ENCODE measurements around the gene JUP. TPM values are rescaled to one million over a fixed set of nuclear protein-coding genes. Genes with fewer than 3 reads are reported as not detected.

Gene JUP
- polyA plus RNA-seq, 1 of the 3 experiments (the other 2 are of a cell fraction): 13.0 TPM

DNA sequence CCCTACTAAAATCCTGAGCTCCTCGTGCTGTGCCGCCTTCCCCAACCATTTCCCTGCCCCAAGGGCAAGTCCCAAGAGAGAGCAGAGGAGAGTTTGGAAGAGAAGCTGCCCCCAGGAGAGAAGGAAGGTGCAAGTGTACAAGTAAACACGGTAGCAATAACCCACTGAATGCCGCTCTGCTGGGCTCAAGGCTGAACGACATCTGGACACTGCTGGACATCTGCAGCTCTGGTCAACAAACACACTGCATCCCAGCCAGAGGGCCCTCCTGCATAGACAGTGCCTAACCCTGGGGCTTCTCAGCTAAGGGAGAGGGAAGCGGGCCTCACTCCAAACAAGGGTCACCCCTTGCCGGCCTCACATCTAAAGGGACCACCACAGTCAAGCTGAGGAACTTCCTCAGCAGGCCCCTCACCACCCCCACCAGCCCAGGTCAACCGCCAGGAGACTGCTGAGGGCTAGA, 12.7 kb downstream of the JUP start:
- peak overlapping the region in 1 of 2 experiments; percentile 53; a peak in 1 of 4 replicates for H3K27ac ChIP-seq (ENCODE audit: low read depth in 2 of 2, low read length in 1 of 2)
- ChIA-PET POLR2A (interaction anchor here (2.2 kb wide), 1 partner anchor 12 kb away, joined by 10 read pairs; the partner anchor contains the start of gene JUP), CTCF (interaction anchor here (0.7 to 5.0 kb wide), 6 partner anchors 12 to 78 kb away, joined by 4 to 35 read pairs (median 6); partner anchors contain the start of gene JUP)
- no peak overlapping the region for H2AFZ ChIP-seq (ENCODE audit: low read depth)
- H3K27me3 ChIP-seq (ENCODE audit: insufficient read depth): no peaks in the 10 kb centered on the region
- H3K36me3 ChIP-seq (replicated peaks in 1 of 2; ENCODE audit: control insufficient read depth in 1 of 2, insufficient read depth in 2 of 2, low read length in 1 of 2): no peaks in the 10 kb centered on the region
- H3K9me2 ChIP-seq: no peaks in the 10 kb centered on the region
- H3F3A ChIP-seq (replicated peaks; ENCODE audit: insufficient read depth): peaks cover 21% of the 10 kb centered on the region
- peaks cover 6% of the 10 kb centered on the region; the same call in 1 of the 2 replicates for H4K20me1 ChIP-seq (ENCODE audit: insufficient read depth)
- no peak overlapping the region for H3K4me2 ChIP-seq
- TF ChIP-seq ELF1 (IDR thresholded peaks at IDR 0.05) (no peak), RAD21 (IDR thresholded peaks at IDR 0.05; ENCODE audit: low read length) (0 out of 2 replicates have a peak, but pooled peaks have one; percentile 7)
- no peak overlapping the region for H3K4me3 ChIP-seq (ENCODE audit: low read depth in 2 of 2, low read length in 1 of 2)
- no peak for DNase-seq
- H3K4me1 ChIP-seq (ENCODE audit: control insufficient read depth in 1 of 2, insufficient read depth in 2 of 2, low read depth in 1 of 2, low read length in 1 of 2): peaks cover 12 to 36% of the 10 kb centered on the region in 2 experiments
- 67% methylated on average over 5 of the region's 8 CpGs for WGBS (ENCODE audit: low lambda C conversion rate)
- H3K79me2 ChIP-seq (ENCODE audit: insufficient read depth): no peaks in the 10 kb centered on the region
- H3K9me3 ChIP-seq: no peaks in the 10 kb centered on the region
- no peak overlapping the region for H3K9ac ChIP-seq

DNA sequence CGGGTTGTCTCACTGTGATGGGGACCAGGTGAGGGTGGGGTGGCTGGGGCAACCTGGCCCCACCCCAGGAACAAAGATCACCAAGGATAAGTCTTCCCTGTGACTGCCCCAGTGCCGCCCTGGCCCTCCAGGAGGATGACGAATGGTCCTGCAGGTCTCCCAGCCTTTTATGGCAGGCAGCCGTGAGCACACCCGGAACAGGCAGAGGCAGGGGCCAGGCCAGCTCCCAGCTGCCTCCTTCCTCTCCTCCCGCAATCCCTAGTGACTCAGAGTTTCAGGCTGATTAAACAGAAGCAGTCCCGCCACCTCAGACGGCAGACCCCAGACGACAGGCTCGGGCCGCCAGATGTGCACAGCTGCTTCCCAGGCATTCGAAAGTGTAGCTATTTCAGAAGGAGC, 13.3 kb downstream of the JUP start:
- H3K79me2 ChIP-seq (ENCODE audit: insufficient read depth): no peaks in the 10 kb centered on the region
- ChIA-PET POLR2A (interaction anchor here (2.2 kb wide), 1 partner anchor 13 kb away, joined by 10 read pairs; the partner anchor contains the start of gene JUP), CTCF (interaction anchor here (0.6 to 5.0 kb wide), 5 partner anchors 13 to 111 kb away, joined by 3 to 35 read pairs (median 9); partner anchors contain the start of gene JUP)
- no peak overlapping the region for H2AFZ ChIP-seq (ENCODE audit: low read depth)
- no peaks in the 10 kb centered on the region for H3K9me3 ChIP-seq
- no peaks in the 10 kb centered on the region for H3K27me3 ChIP-seq (ENCODE audit: insufficient read depth)
- H3K36me3 ChIP-seq (replicated peaks in 1 of 2; ENCODE audit: control insufficient read depth in 1 of 2, insufficient read depth in 2 of 2, low read length in 1 of 2): no peaks in the 10 kb centered on the region
- H3K9me2 ChIP-seq: no peaks in the 10 kb centered on the region
- peak; percentile 71 for DNase-seq
- H3K4me1 ChIP-seq (ENCODE audit: control insufficient read depth in 1 of 2, insufficient read depth in 2 of 2, low read depth in 1 of 2, low read length in 1 of 2): peaks cover 12 to 36% of the 10 kb centered on the region in 2 experiments
- H3F3A ChIP-seq (replicated peaks; ENCODE audit: insufficient read depth): peaks cover 20% of the 10 kb centered on the region
- peaks cover 6% of the 10 kb centered on the region; the same call in 1 of the 2 replicates for H4K20me1 ChIP-seq (ENCODE audit: insufficient read depth)
- H3K9ac ChIP-seq: no peak overlapping the region
- no peak overlapping the region for H3K4me3 ChIP-seq (ENCODE audit: low read depth in 2 of 2, low read length in 1 of 2)
- TF ChIP-seq, protein P1, sequence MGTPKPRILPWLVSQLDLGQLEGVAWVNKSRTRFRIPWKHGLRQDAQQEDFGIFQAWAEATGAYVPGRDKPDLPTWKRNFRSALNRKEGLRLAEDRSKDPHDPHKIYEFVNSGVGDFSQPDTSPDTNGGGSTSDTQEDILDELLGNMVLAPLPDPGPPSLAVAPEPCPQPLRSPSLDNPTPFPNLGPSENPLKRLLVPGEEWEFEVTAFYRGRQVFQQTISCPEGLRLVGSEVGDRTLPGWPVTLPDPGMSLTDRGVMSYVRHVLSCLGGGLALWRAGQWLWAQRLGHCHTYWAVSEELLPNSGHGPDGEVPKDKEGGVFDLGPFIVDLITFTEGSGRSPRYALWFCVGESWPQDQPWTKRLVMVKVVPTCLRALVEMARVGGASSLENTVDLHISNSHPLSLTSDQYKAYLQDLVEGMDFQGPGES (IDR thresholded peaks at IDR 0.05; ENCODE audit: low read depth, low read length): no peak
- TF ChIP-seq ELF1 (IDR thresholded peaks at IDR 0.05) (peak; percentile 42; the same call in 1 of the 2 replicates), TCF12 (IDR thresholded peaks at IDR 0.05) (peak; percentile 54; the same call in 1 of the 2 replicates), FOSL2 (IDR thresholded peaks at IDR 0.05; ENCODE audit: borderline replicate concordance, low read depth) (peak; percentile 37; the same call in 1 of the 2 replicates)
- H3K4me2 ChIP-seq: no peak overlapping the region
- 5% methylated on average over 4 of the region's 12 CpGs for WGBS (ENCODE audit: low lambda C conversion rate)
- peak overlapping the region in 1 of 2 experiments; percentile 56; a peak in 1 of 4 replicates for H3K27ac ChIP-seq (ENCODE audit: low read depth in 2 of 2, low read length in 1 of 2)

DNA sequence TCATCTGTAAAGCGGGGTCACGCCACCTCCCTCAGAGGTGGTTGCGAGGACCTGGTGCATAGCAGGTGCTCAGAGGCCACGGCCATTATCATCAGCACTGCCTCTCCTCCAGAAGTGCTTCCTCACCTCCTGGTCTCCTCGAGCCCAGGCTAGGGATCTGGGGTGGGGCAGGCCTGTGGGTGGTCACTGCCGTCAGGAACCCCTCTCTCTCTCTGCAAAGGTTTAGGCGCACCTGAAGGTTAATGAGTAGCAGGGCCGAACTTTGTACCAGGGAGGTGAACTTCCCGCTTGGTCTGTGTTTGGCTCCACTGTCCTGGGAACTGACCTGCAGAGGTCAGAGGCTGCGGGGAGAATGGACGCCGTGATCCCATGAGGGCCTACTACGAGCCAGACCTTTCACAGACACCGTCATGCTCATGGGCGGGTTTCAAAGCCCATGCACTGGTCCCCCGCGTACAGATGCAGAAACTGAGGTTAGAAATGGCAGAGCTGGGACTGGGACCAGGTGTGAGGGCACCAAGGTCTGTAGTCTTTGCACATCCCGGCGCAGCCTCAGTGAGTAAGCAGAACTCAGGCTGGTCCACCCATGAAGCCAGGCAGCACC, 13.8 kb downstream of the JUP start:
- no peaks in the 10 kb centered on the region for H3K36me3 ChIP-seq (replicated peaks in 1 of 2; ENCODE audit: control insufficient read depth in 1 of 2, insufficient read depth in 2 of 2, low read length in 1 of 2)
- TF ChIP-seq, protein P2, sequence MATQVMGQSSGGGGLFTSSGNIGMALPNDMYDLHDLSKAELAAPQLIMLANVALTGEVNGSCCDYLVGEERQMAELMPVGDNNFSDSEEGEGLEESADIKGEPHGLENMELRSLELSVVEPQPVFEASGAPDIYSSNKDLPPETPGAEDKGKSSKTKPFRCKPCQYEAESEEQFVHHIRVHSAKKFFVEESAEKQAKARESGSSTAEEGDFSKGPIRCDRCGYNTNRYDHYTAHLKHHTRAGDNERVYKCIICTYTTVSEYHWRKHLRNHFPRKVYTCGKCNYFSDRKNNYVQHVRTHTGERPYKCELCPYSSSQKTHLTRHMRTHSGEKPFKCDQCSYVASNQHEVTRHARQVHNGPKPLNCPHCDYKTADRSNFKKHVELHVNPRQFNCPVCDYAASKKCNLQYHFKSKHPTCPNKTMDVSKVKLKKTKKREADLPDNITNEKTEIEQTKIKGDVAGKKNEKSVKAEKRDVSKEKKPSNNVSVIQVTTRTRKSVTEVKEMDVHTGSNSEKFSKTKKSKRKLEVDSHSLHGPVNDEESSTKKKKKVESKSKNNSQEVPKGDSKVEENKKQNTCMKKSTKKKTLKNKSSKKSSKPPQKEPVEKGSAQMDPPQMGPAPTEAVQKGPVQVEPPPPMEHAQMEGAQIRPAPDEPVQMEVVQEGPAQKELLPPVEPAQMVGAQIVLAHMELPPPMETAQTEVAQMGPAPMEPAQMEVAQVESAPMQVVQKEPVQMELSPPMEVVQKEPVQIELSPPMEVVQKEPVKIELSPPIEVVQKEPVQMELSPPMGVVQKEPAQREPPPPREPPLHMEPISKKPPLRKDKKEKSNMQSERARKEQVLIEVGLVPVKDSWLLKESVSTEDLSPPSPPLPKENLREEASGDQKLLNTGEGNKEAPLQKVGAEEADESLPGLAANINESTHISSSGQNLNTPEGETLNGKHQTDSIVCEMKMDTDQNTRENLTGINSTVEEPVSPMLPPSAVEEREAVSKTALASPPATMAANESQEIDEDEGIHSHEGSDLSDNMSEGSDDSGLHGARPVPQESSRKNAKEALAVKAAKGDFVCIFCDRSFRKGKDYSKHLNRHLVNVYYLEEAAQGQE (IDR thresholded peaks at IDR 0.05; ENCODE audit: low read depth, low read length): no peak
- TF ChIP-seq, protein P3, sequence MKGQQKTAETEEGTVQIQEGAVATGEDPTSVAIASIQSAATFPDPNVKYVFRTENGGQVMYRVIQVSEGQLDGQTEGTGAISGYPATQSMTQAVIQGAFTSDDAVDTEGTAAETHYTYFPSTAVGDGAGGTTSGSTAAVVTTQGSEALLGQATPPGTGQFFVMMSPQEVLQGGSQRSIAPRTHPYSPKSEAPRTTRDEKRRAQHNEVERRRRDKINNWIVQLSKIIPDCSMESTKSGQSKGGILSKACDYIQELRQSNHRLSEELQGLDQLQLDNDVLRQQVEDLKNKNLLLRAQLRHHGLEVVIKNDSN (IDR thresholded peaks at IDR 0.05; ENCODE audit: borderline replicate concordance, low read depth): no peak
- TF ChIP-seq, protein P1 (IDR thresholded peaks at IDR 0.05; ENCODE audit: low read depth, low read length): no peak
- TF ChIP-seq FOXM1 (IDR thresholded peaks at IDR 0.05; ENCODE audit: low read depth): no peak
- no peak for TF ChIP-seq TEAD4 (IDR thresholded peaks at IDR 0.05; ENCODE audit: borderline replicate concordance, insufficient read depth)
- ChIA-PET CTCF (interaction anchor here (0.6 to 5.0 kb wide), 3 partner anchors 13 to 111 kb away, joined by 3 to 35 read pairs (median 15); partner anchors contain the start of gene JUP), POLR2A (interaction anchor here (0.9 to 2.2 kb wide), 2 partner anchors 13 to 14 kb away, joined by 3 to 10 read pairs; partner anchors contain the start of gene JUP)
- no peak overlapping the region for H3K9ac ChIP-seq
- H3K27ac ChIP-seq (ENCODE audit: low read depth in 2 of 2, low read length in 1 of 2): peak overlapping the region in 1 of 2 experiments; percentile 56; a peak in 1 of 4 replicates
- no peak overlapping the region for H3K4me2 ChIP-seq
- DNase-seq: no peak
- no peak overlapping the region for H3K4me3 ChIP-seq (ENCODE audit: low read depth in 2 of 2, low read length in 1 of 2)
- WGBS (ENCODE audit: low lambda C conversion rate): 90% methylated on average over 12 of the region's 19 CpGs
- peaks cover 15% of the 10 kb centered on the region for H3F3A ChIP-seq (replicated peaks; ENCODE audit: insufficient read depth)
- H2AFZ ChIP-seq (ENCODE audit: low read depth): no peak overlapping the region
- H3K9me3 ChIP-seq: no peaks in the 10 kb centered on the region
- H3K79me2 ChIP-seq (ENCODE audit: insufficient read depth): no peaks in the 10 kb centered on the region
- no peaks in the 10 kb centered on the region for H3K27me3 ChIP-seq (ENCODE audit: insufficient read depth)
- peaks cover 7 to 32% of the 10 kb centered on the region in 2 experiments for H3K4me1 ChIP-seq (ENCODE audit: control insufficient read depth in 1 of 2, insufficient read depth in 2 of 2, low read depth in 1 of 2, low read length in 1 of 2)
- H3K9me2 ChIP-seq: no peaks in the 10 kb centered on the region
- peaks cover 6% of the 10 kb centered on the region; the same call in 1 of the 2 replicates for H4K20me1 ChIP-seq (ENCODE audit: insufficient read depth)
